ENCODE data around the gene PI4KA.

DNA sequence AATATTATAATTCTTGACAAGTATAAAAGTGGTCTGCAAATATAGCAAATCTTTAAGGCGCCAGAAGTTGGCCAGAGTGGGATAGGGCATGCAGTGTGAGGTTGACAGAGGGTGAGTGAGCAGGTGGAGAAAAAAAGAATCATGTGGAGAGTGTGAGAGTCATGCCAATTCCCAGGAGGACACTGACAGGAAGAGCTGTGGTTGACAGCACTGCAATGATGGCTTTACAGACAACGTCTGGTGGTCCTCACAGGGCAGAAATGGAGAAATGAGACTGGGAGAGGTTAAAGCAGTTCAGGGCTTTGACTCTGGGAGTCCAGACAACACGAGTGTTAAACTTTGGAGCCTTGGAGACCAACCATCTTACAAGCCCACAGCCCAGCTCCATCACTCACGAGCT lies 49.8 kb downstream of the PI4KA start:
- TF ChIP-seq CHD2 (IDR thresholded peaks at IDR 0.05; ENCODE audit: low read length, partially characterized antibody) (no peak), SMC3 (IDR thresholded peaks at IDR 0.05; ENCODE audit: low read depth, low read length) (no peak), TAF1 (IDR thresholded peaks at IDR 0.05; ENCODE audit: borderline replicate concordance, low read depth, low read length) (no peak), EP300 (IDR thresholded peaks at IDR 0.05; ENCODE audit: borderline replicate concordance in 1 of 2, low read depth in 1 of 2, low read length in 1 of 2) (no peak), SIN3A (IDR thresholded peaks at IDR 0.05; ENCODE audit: borderline replicate concordance, low read depth, low read length) (no peak)
- TF ChIP-seq, protein P1, sequence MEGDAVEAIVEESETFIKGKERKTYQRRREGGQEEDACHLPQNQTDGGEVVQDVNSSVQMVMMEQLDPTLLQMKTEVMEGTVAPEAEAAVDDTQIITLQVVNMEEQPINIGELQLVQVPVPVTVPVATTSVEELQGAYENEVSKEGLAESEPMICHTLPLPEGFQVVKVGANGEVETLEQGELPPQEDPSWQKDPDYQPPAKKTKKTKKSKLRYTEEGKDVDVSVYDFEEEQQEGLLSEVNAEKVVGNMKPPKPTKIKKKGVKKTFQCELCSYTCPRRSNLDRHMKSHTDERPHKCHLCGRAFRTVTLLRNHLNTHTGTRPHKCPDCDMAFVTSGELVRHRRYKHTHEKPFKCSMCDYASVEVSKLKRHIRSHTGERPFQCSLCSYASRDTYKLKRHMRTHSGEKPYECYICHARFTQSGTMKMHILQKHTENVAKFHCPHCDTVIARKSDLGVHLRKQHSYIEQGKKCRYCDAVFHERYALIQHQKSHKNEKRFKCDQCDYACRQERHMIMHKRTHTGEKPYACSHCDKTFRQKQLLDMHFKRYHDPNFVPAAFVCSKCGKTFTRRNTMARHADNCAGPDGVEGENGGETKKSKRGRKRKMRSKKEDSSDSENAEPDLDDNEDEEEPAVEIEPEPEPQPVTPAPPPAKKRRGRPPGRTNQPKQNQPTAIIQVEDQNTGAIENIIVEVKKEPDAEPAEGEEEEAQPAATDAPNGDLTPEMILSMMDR (IDR thresholded peaks at IDR 0.05) = no peak
- TF ChIP-seq, protein P2, sequence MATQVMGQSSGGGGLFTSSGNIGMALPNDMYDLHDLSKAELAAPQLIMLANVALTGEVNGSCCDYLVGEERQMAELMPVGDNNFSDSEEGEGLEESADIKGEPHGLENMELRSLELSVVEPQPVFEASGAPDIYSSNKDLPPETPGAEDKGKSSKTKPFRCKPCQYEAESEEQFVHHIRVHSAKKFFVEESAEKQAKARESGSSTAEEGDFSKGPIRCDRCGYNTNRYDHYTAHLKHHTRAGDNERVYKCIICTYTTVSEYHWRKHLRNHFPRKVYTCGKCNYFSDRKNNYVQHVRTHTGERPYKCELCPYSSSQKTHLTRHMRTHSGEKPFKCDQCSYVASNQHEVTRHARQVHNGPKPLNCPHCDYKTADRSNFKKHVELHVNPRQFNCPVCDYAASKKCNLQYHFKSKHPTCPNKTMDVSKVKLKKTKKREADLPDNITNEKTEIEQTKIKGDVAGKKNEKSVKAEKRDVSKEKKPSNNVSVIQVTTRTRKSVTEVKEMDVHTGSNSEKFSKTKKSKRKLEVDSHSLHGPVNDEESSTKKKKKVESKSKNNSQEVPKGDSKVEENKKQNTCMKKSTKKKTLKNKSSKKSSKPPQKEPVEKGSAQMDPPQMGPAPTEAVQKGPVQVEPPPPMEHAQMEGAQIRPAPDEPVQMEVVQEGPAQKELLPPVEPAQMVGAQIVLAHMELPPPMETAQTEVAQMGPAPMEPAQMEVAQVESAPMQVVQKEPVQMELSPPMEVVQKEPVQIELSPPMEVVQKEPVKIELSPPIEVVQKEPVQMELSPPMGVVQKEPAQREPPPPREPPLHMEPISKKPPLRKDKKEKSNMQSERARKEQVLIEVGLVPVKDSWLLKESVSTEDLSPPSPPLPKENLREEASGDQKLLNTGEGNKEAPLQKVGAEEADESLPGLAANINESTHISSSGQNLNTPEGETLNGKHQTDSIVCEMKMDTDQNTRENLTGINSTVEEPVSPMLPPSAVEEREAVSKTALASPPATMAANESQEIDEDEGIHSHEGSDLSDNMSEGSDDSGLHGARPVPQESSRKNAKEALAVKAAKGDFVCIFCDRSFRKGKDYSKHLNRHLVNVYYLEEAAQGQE (IDR thresholded peaks at IDR 0.05; ENCODE audit: low read depth, low read length) = no peak

All from SK-N-SH (cell line).